HepG2 (cell line): ENCODE results near the gene CHDH. TPM values are rescaled to one million over a fixed set of nuclear protein-coding genes. Genes with fewer than 3 reads are reported as not detected.

Experiments
- MIER3 ChIP-seq: IDR thresholded peaks from 2 replicates; pipeline ENCODE4 v1.6.1; 2016; ENCODE audit warnings: missing compliant biosample characterization, borderline replicate concordance
- MXD4 ChIP-seq: IDR thresholded peaks from 2 replicates; pipeline ENCODE4 v1.6.1; 2016; ENCODE audit warnings: mild to moderate bottlenecking, missing biosample characterization, missing genetic modification reagents
- PAXIP1 ChIP-seq: sonication (generic); formaldehyde crosslinking; conservative IDR thresholded peaks from 2 replicates; pipeline ENCODE4 v1.4.0; 2020; ENCODE audit warnings: mild to moderate bottlenecking, missing genetic modification reagents, moderate library complexity
- PCBP2 ChIP-seq: fragments of 200-400 bp; formaldehyde crosslinking; optimal IDR thresholded peaks from 2 replicates; pipeline ENCODE3; 2018; ENCODE audit warnings: low read length, low read depth; ENCODE audit not compliant: poor library complexity, severe bottlenecking
- PREB ChIP-seq: sonication (generic); formaldehyde crosslinking; IDR thresholded peaks from 2 replicates; pipeline ENCODE4 v1.4.0; 2020; ENCODE audit warnings: missing genetic modification reagents
- RARA ChIP-seq: IDR thresholded peaks from 2 replicates; pipeline ENCODE4 v1.6.1; 2016; ENCODE audit warnings: missing genetic modification reagents, missing compliant biosample characterization
- RBFOX2 ChIP-seq: fragments of 200-400 bp; formaldehyde crosslinking; IDR thresholded peaks from 2 replicates; pipeline ENCODE4 v1.6.1; 2017; ENCODE audit warnings: low read depth, mild to moderate bottlenecking, low read length
- THAP11 ChIP-seq: IDR thresholded peaks from 2 replicates; pipeline ENCODE4 v1.6.1; 2016; ENCODE audit warnings: missing biosample characterization, missing genetic modification reagents
- XRCC5 ChIP-seq: fragments of 200-400 bp; formaldehyde crosslinking; optimal IDR thresholded peaks from 2 replicates; pipeline ENCODE3; 2017; ENCODE audit warnings: mild to moderate bottlenecking, low read length
- YEATS4 ChIP-seq: sonication (generic); formaldehyde crosslinking; IDR thresholded peaks from 2 replicates; pipeline ENCODE4 v1.4.0; 2020; ENCODE audit warnings: missing genetic modification reagents, borderline replicate concordance
- ZBTB3 ChIP-seq: sonication (generic); formaldehyde crosslinking; IDR thresholded peaks from 2 replicates; pipeline ENCODE4 v1.4.0; 2020; ENCODE audit warnings: low read depth, mild to moderate bottlenecking, moderate library complexity, missing genetic modification reagents, borderline replicate concordance
- ZNF138 ChIP-seq: sonication (generic); formaldehyde crosslinking; IDR thresholded peaks from 2 replicates; pipeline ENCODE4 v1.5.0; 2020; ENCODE audit warnings: mild to moderate bottlenecking, low read depth, missing genetic modification reagents
- ZNF274 ChIP-seq: sonication (generic); formaldehyde crosslinking; IDR thresholded peaks from 2 replicates; pipeline ENCODE4 v1.5.1; 2020; ENCODE audit warnings: mild to moderate bottlenecking, missing genetic modification reagents
- ZNF296 ChIP-seq: sonication (generic); formaldehyde crosslinking; conservative IDR thresholded peaks from 2 replicates; pipeline ENCODE4 v1.5.0; 2020; ENCODE audit warnings: mild to moderate bottlenecking, missing genetic modification reagents
- ZNF598 ChIP-seq: sonication (generic); formaldehyde crosslinking; IDR thresholded peaks from 2 replicates; pipeline ENCODE4 v1.5.1; 2020; ENCODE audit warnings: mild to moderate bottlenecking, missing genetic modification reagents, borderline replicate concordance
- ZNF674 ChIP-seq: sonication (generic); formaldehyde crosslinking; IDR thresholded peaks from 2 replicates; pipeline ENCODE4 v1.5.0; 2020; ENCODE audit warnings: low read depth, mild to moderate bottlenecking, missing genetic modification reagents
- ZNF720 ChIP-seq: sonication (generic); formaldehyde crosslinking; IDR thresholded peaks from 2 replicates; pipeline ENCODE4 v1.4.0; 2020; ENCODE audit warnings: missing genetic modification reagents
- polyA plus RNA-seq, 8 experiments: library from polyadenylated mRNA; depleted of rRNA in 3 of 8; stranded (reverse) in 7 of 8; unstranded in 1 of 8; fragments of >200 nt; fragmentation: Illumina TruSeq in 4 of 8; extraction: Trizol in 4 of 8; gene quantifications; 2 replicates each; pipeline versions ENCODE4 v1.2.1 to v1.2.3, GENCODE V29; 2011 to 2016; ENCODE audit warnings: low read depth in 4 of 8, missing spikeins in 1 of 8, mixed read lengths in 1 of 8; ENCODE audit not compliant: insufficient read depth in 1 of 8
- total RNA-seq, 5 experiments: library from RNA; depleted of rRNA; stranded (reverse); fragments of >200 nt; fragmentation: Illumina TruSeq; extraction: Trizol; gene quantifications; 2 replicates each; pipeline ENCODE4 v1.2.3, GENCODE V29; 2016; ENCODE audit warnings: low read depth in 1 of 5
- TF ChIP-seq, protein P1 (sequence below): sonication (generic); formaldehyde crosslinking; IDR thresholded peaks from 2 replicates; pipeline ENCODE4 v1.5.1; 2020; ENCODE audit warnings: mild to moderate bottlenecking, missing genetic modification reagents, moderate library complexity

CHDH gene
- total and polyA plus RNA-seq, 2 of the 13 experiments (the other 11 are each of a cell fraction or from before 2014, with no cell fraction given) = 28.1 to 48.9 TPM

GRCh38 chr3:53891497-53892285, 45.5 kb upstream of the CHDH start, which contains the start of gene SELENOK (continued):
- TF ChIP-seq PAXIP1 (CRISPR knock-in tag) = peak; percentile 43; the same call in 1 of the 2 replicates
- no peak for TF ChIP-seq PCBP2
- TF ChIP-seq MXD4 (CRISPR knock-in tag) = no peak; the same call in 1 of the 2 replicates
- TF ChIP-seq MIER3 (CRISPR knock-in tag) = peak; percentile 74; the same call in 1 of the 2 replicates
- TF ChIP-seq ZNF274 (CRISPR knock-in tag) = peak; percentile 11; the same call in 1 of the 2 replicates
- TF ChIP-seq XRCC5 = peak; percentile 71
- peak; percentile 73 for TF ChIP-seq RBFOX2
- TF ChIP-seq ZBTB3 (CRISPR knock-in tag) = no peak
- no peak for TF ChIP-seq PREB
- peak; percentile 62; the same call in 1 of the 2 replicates for TF ChIP-seq ZNF674
- TF ChIP-seq, protein P1, sequence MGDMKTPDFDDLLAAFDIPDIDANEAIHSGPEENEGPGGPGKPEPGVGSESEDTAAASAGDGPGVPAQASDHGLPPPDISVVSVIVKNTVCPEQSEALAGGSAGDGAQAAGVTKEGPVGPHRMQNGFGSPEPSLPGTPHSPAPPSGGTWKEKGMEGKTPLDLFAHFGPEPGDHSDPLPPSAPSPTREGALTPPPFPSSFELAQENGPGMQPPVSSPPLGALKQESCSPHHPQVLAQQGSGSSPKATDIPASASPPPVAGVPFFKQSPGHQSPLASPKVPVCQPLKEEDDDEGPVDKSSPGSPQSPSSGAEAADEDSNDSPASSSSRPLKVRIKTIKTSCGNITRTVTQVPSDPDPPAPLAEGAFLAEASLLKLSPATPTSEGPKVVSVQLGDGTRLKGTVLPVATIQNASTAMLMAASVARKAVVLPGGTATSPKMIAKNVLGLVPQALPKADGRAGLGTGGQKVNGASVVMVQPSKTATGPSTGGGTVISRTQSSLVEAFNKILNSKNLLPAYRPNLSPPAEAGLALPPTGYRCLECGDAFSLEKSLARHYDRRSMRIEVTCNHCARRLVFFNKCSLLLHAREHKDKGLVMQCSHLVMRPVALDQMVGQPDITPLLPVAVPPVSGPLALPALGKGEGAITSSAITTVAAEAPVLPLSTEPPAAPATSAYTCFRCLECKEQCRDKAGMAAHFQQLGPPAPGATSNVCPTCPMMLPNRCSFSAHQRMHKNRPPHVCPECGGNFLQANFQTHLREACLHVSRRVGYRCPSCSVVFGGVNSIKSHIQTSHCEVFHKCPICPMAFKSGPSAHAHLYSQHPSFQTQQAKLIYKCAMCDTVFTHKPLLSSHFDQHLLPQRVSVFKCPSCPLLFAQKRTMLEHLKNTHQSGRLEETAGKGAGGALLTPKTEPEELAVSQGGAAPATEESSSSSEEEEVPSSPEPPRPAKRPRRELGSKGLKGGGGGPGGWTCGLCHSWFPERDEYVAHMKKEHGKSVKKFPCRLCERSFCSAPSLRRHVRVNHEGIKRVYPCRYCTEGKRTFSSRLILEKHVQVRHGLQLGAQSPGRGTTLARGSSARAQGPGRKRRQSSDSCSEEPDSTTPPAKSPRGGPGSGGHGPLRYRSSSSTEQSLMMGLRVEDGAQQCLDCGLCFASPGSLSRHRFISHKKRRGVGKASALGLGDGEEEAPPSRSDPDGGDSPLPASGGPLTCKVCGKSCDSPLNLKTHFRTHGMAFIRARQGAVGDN (CRISPR knock-in tag) = peak; percentile 86
- TF ChIP-seq ZNF720 (CRISPR knock-in tag) = no peak
- TF ChIP-seq ZNF598 (CRISPR knock-in tag) = 0 out of 2 replicates have a peak, but pooled peaks have one; percentile 11
- peak; percentile 91; the same call in 1 of the 2 replicates for TF ChIP-seq ZNF138 (CRISPR knock-in tag)
- TF ChIP-seq THAP11 = peak; percentile 93
- peak; percentile 45; the same call in 1 of the 2 replicates for TF ChIP-seq YEATS4 (CRISPR knock-in tag)
- TF ChIP-seq ZNF296 (CRISPR knock-in tag) = no peak
- no peak for TF ChIP-seq RARA (CRISPR knock-in tag)
